GM18951 (cell line): Measurements from ENCODE around the gene LCLAT1.
"Not testable (repeated sequence)": the region's sequence is repeated elsewhere in the genome, so short reads cannot be mapped to it uniquely, and the experiment has no call there.

Experiments
- POLR2A ChIP-seq: IDR thresholded peaks from 4 replicates; pipeline ENCODE4 v1.6.1; 2011; ENCODE audit warnings: mild to moderate bottlenecking; ENCODE audit not compliant: insufficient read length, insufficient read depth; ENCODE audit errors: extremely low read depth
- in situ Hi-C: fragments of 300-500 bp; cut with MboI; formaldehyde crosslinking; loops from one replicate; pipeline ENCODE4 v1.12.0; 2022; ENCODE audit warnings: low sequenced_read_pairs, mixed read lengths, inconsistent platforms; ENCODE audit not compliant: unreplicated experiment

LCLAT1 gene

DNA sequence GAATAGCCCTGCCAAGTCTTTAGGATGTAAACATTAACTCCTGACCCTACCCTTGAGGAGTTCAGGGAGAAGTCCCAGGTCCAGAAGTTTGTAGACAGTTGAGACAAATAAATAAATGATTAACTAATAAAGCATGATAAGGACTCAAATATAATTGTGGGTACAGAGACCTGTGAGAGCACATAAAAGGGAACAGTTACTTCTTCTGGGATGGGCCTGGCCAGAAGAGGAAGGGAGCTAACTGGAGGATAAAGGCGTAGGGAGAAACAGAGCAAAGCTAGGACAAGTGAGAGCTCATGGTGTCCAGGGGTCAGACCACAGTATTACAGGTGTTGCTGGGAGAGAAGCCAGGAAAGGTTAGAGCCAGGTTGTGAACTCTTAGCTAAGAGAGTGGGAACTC, 3.0 kb downstream of the LCLAT1 start:
- in situ Hi-C loops: no loop called here
- TF ChIP-seq POLR2A: no peak

DNA sequence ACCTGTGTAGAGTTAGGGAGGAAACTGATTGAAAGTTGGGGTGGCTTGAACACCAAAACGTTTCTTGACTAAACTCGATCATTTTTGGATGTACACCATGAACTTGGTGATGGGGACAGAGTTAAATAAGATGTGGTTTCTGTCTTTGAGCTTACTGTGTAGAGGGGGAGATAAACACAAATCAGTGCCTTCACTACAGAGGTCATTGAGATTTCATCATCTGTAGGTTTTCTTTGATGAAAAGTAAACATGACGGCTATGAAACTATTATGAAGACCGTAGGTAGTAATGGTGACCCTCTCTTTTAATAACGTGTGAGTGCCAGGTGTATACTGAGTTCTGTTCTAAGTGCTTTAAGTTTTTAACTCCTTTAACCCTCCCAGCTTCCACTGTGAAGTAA, 6.5 kb downstream of the LCLAT1 start:
- no peak for TF ChIP-seq POLR2A
- in situ Hi-C loops: no loop called here

DNA sequence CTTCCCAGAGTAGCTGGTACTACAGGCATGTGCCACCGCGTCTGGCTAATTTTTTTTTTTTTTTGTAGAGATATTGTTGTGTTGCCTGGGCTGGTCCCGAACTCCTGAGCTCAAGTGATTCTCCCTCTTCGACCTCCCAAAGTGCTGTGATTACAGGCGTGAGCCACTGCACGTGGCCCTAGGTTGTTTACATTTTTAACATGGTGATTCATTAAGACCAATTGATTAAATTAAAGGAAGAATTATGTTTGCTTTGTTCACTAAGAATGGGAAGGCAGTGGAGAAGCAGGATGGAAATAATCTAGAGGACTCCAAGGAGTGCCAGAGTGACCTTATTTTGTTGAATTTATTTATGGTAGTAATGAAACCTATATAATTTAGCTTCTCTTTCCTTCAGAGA, 7.5 kb downstream of the LCLAT1 start:
- in situ Hi-C loops: no loop called here
- TF ChIP-seq POLR2A: no peak

DNA sequence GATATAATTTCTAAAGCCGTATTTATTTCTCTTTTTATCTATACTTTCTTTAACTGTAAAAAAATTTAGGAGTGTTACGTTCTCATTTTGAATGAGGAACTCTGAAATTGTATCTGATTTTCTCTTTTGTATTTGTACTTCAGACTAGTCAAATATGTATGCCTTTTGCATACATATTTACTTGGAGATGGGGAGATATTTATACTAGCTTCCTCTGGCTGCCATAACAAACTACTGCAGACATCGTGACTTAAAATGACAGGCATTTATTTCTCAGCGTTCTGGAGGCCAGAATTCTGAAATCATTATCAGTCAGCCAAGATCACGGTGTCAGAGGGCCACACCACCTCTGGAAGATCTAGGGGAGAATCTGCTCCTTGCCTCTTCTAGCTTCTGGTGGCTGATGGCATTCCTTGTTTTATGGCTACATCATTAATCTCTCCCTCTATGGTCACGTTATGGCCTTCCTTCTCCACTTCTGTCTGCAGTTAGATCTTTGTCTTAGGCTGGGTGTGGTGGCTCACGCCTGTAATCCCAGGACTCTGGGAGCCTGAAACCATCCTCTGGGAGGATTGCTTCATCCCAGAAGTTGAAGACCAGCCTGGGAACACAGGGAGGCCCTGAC, 8.2 kb downstream of the LCLAT1 start:
- in situ Hi-C loops: no loop called here
- TF ChIP-seq POLR2A: no peak

DNA sequence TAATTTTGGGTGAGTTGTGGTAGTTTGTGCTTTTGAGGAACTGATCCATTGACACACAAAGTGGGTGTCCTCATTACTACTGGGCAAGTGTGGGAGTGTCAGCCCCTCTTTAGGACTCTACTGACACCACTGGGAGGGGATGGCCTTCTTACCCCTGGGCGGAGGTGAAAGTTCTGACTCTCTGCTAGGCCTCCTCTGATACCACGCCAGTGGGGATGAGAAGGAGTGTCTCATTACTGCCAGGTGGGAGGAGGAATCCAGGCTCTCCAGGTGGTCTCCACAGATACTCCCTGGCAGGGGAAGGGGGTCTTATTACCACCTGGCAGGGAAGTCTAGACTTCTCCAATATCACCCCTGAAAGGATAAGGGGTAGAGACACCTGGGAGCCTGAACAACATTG, 9.1 kb downstream of the LCLAT1 start:
- in situ Hi-C loops: no loop called here
- TF ChIP-seq POLR2A: no peak

DNA sequence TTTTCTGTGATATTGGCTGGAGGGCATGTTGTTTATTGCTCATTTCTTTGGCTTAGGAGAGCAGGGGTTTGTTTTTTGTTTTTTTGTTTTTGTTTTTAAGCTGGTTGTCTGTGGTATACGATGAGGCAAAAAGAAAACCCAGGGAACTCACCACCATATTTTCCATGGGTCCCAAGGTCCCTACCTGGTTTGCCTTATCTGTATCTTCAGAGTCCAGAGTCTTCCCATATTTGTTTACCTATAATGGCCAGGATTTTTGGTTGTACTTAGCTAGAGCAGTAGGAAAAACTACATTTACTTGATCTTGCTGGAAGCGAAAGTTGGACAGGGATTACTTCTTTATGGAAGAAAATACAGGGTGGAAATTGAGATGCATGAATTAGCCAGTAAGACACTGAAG, 9.5 kb downstream of the LCLAT1 start:
- in situ Hi-C loops: no loop called here
- TF ChIP-seq POLR2A: no peak

DNA sequence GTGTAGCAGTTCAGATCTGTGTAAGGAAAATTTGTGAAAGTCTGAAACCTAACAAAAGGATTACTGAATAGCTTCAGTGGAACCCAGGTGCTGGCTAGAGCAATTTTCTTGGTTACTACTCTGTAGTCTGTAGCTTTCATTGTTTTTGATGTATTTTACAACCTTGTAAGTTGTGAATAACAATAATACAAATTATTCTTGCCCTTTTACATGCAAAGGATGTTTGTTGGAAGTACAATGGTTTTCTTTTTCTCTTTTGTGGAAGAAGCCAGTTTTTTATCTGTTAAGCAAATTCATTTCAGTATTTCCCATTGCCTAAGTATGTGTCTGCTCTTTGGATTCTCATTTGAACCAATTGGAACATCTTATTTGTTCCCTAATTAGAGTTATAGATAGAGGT, 10.2 kb downstream of the LCLAT1 start:
- TF ChIP-seq POLR2A: no peak
- in situ Hi-C loops: no loop called here

DNA sequence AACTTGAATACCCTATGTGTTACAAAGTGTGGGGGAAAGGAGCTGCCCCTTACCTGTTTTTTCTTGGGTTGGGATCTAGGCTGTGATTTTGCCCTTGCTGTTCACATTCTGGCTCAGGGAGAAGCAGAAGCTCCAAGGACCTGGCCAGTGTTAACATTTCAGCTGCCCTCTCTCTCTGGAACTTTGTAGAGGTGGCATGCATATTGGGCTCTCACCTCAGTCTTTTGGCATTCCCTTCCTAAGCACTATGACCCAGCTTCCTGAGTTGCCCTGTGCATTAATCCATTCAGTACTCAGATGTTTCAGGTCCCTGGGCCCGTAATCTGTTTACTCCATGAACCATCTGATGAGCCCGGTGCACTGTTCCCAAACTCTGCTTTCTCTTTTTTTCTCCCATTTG, 12.1 kb downstream of the LCLAT1 start:
- in situ Hi-C loops: no loop called here
- no peak for TF ChIP-seq POLR2A

DNA sequence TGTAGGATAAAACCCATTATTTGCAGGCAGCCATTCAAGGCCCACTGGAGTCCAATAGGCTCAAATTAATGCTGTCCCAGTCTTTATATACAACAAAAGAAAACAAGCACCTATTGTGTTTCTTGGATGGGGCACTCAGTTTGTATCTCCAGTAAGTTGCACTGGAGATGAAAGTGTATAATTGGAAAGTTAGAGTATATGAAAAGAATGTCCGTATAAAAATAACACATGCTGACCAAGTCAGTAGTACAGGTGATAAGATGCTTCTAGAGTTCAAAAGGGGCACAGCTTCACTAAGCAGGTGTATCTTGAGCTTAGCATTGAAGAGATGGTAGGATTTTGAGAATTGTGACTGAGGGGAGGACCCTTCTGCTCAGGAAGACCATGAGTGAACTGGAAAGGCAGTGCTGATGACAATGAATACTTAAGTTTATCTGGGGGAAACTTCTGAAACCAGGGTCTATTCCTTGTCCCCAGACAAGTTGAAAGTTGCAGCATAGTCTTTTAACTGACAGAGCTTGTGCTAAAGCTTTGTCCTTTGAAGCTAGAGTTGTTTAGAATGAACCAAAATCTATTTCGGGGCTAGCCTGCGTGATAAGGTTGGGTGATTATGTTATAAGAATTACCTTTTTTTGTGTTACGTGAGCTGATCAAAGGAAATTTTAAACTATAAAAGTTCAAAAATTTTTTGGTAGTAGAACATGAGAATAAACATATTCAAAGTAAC, 15.2 kb downstream of the LCLAT1 start:
- in situ Hi-C loops: no loop called here
- TF ChIP-seq POLR2A: no peak

DNA sequence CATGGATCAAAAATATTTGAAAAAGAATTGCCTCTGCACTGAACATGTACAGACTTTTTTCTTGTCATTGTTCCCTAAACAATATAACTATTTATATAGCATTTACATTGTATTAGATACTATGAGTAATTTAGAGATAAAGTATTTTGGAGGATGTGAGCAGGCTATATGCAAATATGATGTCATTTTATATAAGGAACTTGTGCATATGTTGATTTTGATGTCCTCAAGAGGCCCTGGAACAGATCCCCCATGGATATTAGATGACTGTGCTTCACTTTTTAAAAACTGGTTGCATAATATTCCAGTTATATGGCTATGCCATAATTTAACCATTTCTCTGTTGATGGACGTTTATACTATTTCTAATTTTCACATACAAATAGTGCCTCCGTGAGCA, 16.5 kb downstream of the LCLAT1 start:
- in situ Hi-C loops: no loop called here
- no peak for TF ChIP-seq POLR2A

DNA sequence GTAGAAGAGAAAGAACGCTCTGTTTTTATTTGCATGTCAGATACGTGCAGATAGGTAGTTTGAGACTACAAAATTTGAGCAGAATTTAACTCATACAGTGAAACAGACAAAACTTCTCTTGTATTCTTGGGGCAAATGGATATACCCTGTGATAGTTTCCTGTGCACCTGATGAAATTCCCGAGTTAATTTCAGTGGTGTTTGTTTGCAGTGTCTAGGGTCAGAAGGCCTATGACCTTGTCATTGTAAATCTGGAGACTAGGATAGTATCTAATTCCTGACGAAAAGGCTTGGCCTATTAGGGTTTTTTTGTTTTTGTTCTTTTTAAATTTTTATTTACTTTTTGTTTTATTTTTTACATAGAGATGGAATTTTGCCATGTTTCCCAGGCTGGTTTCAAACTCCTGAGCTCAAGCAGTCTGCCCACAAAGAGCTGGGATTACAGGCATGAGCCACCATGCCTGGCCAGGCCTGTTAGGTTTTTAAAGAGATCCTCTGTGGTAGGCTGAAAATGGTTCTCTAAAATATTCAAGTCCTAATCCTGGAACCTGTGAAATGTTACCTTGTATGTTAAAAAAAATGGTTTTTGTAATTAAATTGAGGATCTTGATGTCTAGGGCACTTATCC, 17.6 kb downstream of the LCLAT1 start:
- in situ Hi-C loops: no loop called here
- TF ChIP-seq POLR2A: no peak

DNA sequence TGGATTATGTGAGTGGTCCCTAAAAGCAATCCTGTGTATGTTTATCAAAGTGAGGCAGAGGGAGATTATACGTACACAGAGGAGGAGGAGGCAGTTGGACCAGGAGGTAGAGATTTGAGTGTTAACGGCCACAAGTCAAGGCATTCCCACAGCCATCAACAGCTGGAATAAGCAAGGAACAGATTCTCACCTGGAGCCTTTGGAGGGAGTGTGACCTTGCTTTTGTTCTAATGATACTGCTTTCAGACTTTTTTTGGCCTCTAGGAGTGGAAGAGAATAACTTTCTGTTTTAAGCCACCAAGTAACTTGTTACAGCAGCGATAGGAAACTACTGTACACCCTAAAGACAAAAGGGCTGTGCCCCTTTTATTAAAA, 18.1 kb downstream of the LCLAT1 start:
- in situ Hi-C loops: no loop called here
- no peak for TF ChIP-seq POLR2A

DNA sequence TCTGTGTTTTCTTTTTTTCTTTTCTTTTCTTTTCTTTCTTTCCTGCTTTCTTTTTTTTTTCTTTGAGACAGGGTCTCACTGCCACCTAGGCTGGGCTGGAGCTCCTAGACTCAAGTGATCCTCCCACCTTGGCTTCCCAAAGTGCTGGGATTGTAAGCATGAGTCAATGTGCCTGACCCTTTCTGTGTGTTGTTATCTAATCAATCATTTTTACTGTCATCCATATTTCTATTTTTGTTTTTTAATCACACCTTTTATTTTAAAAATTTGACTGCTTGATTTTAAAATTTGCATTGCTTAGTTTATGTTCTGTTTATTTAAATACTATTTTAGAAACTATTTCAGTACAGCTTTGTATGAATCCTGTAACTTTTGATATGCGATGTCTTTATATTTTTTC, 19.2 kb downstream of the LCLAT1 start:
- in situ Hi-C loops: no loop called here
- no peak for TF ChIP-seq POLR2A

DNA sequence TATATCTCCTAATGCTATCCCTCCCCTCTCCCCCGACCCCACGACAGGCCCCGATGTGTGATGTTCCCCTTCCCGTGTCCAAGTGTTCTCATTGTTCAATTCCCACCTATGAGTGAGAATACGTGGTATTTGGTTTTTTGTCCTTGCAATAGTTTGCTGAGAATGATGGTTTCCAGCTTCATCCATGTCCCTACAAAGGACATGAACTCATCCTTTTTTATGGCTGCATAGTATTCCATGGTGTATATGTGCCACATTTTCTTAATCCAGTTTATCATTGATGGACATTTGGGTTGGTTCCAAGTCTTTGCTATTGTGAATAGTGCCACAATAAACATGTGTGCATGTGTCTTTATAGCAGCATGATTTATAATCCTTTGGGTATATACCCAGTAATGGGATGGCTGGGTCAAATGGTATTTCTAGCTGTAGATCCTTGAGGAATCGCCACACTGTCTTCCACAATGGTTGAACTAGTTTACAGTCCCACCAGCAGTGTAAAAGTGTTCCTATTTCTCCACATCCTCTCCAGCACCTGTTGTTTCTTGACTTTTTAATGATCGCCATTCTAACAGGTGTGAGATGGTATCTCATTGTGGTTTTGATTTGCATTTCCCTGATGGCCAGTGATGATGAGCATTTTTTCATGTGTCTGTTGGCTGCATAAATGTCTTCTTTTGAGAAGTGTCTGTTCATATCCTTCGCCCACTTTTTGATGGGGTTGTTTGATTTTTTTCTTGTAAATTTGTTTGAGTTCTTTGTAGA, 20.2 kb downstream of the LCLAT1 start:
- in situ Hi-C loops: not testable (repeated sequence)
